HG03469 (cell line): ENCODE results near the gene PINK1.

Source experiments
- ATAC-seq: cut with Tn5 transposase; IDR thresholded peaks from one replicate; pipeline ENCODE4 v1.9.1; 2021; ENCODE audit warnings: mild to moderate bottlenecking, moderate library complexity, moderate number of reproducible peaks; ENCODE audit not compliant: unreplicated experiment

Gene PINK1

GRCh38 chr1:20700636-20701215 is 67.5 kb downstream of the PINK1 start:
- ATAC-seq = no peak
